ENCODE data around the gene MATCAP1.
A peak's percentile ranks its signal among the peaks of the same experiment; 100 is the strongest.

The MATCAP1 gene

DNA sequence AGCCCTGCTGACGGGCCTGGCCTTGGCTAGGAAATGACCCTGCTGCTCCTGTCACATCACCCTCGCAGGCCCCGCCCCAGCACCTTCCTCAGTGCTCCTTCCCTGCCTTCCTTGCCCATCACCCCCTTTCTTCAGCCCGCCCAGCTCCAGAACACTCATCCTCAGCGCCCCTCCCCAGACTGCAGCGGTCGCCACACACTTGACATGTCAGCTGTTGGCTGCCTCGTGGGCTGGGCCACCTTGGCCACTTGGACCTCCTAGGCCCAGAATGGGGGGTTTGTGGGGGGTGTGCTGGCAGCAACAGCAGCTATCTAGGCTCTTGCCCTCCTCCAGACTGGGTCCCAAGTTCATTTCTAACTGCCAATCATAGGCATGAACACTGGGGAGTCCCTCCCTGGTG lies 25.8 kb upstream of the MATCAP1 start:
- Histone ChIP-seq H2AFZ (ENCODE audit: low read depth, low read length) (no peak overlapping the region), H3K4me3 (ENCODE audit: low read depth in 1 of 2, low read length in 2 of 2) (no peak overlapping the region), H3K27ac (ENCODE audit: low read length) (no peak overlapping the region), H4K20me1 (ENCODE audit: insufficient read depth, low read length) (peaks cover 5% of the 10 kb centered on the region), H3K9me3 (ENCODE audit: insufficient read depth, low read length, severe bottlenecking) (no peaks in the 10 kb centered on the region), H3K27me3 (ENCODE audit: insufficient read depth, low read length, poor library complexity) (no peaks in the 10 kb centered on the region), H3K36me3 (ENCODE audit: insufficient read depth, low read length) (peaks cover 6% of the 10 kb centered on the region), H3K79me2 (ENCODE audit: insufficient read depth, low read length) (no peaks in the 10 kb centered on the region), H3K4me2 (ENCODE audit: insufficient read depth, low read length) (no peak overlapping the region), H3K9ac (ENCODE audit: low read depth, low read length) (no peak overlapping the region), H3K4me1 (ENCODE audit: insufficient read depth, low read length) (no peaks in the 10 kb centered on the region)
- ATAC-seq (ENCODE audit: insufficient read depth, low read depth) (no peak), DNase-seq (no peak)
- no peak for TF ChIP-seq EZH2 (IDR thresholded peaks at IDR 0.05; ENCODE audit: borderline replicate concordance, low read depth, low read length, severe bottlenecking)
- TF ChIP-seq, protein P1, sequence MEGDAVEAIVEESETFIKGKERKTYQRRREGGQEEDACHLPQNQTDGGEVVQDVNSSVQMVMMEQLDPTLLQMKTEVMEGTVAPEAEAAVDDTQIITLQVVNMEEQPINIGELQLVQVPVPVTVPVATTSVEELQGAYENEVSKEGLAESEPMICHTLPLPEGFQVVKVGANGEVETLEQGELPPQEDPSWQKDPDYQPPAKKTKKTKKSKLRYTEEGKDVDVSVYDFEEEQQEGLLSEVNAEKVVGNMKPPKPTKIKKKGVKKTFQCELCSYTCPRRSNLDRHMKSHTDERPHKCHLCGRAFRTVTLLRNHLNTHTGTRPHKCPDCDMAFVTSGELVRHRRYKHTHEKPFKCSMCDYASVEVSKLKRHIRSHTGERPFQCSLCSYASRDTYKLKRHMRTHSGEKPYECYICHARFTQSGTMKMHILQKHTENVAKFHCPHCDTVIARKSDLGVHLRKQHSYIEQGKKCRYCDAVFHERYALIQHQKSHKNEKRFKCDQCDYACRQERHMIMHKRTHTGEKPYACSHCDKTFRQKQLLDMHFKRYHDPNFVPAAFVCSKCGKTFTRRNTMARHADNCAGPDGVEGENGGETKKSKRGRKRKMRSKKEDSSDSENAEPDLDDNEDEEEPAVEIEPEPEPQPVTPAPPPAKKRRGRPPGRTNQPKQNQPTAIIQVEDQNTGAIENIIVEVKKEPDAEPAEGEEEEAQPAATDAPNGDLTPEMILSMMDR (IDR thresholded peaks at IDR 0.05; ENCODE audit: borderline replicate concordance, extremely low read depth, low read length, poor library complexity, severe bottlenecking), result no peak

DNA sequence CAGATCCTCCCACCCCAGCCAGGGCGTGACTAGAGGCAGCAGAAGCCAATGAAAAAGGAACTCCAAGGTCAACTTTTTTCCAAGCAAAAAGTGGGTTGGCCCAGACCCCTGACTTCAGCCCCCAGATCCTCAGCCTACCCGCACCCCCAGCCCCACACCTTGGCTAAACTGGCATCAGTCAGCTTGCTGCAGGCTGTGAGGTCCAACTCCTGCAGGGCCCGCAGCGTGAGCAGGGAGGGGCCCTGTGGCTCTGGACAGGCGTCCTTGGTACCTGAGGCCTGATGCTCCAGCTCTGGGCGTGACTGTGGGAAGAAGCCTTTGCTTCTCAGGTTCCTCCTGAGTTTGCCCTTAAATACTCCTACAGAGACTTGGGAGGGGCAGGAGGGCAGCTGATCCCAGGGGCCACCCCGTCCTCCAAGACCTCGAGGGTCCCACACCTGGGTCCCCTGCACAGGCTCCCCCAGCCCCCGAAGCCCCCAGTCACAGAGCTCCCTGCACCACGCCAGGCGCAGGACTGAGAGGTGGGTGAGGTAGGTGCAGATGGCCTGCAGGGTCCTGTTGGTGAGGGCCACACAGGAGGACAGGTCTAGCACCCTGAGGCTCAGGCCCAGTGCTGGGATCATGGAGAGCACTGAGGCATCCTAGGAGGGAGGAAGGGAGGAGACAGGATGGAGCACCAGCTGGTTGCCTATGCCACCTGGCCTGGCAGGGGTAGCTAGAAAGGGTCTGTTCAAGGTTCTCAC lies 24.6 kb upstream of the MATCAP1 start:
- Histone ChIP-seq H3K9me3 (ENCODE audit: insufficient read depth, low read length, severe bottlenecking) (no peaks in the 10 kb centered on the region), H3K27ac (ENCODE audit: low read length) (no peak overlapping the region), H3K9ac (ENCODE audit: low read depth, low read length) (no peak overlapping the region), H3K79me2 (ENCODE audit: insufficient read depth, low read length) (no peaks in the 10 kb centered on the region), H3K36me3 (ENCODE audit: insufficient read depth, low read length) (peaks cover 16% of the 10 kb centered on the region), H4K20me1 (ENCODE audit: insufficient read depth, low read length) (peaks cover 5% of the 10 kb centered on the region), H2AFZ (ENCODE audit: low read depth, low read length) (no peak overlapping the region), H3K4me3 (ENCODE audit: low read depth in 1 of 2, low read length in 2 of 2) (no peak overlapping the region), H3K27me3 (ENCODE audit: insufficient read depth, low read length, poor library complexity) (no peaks in the 10 kb centered on the region), H3K4me2 (ENCODE audit: insufficient read depth, low read length) (no peak overlapping the region), H3K4me1 (ENCODE audit: insufficient read depth, low read length) (no peaks in the 10 kb centered on the region)
- ATAC-seq (ENCODE audit: insufficient read depth, low read depth) (peak; percentile 17; the same call in 2 of the 3 replicates), DNase-seq (no peak)
- TF ChIP-seq, protein P1 (IDR thresholded peaks at IDR 0.05; ENCODE audit: borderline replicate concordance, extremely low read depth, low read length, poor library complexity, severe bottlenecking), result no peak
- no peak for TF ChIP-seq EZH2 (IDR thresholded peaks at IDR 0.05; ENCODE audit: borderline replicate concordance, low read depth, low read length, severe bottlenecking)

DNA sequence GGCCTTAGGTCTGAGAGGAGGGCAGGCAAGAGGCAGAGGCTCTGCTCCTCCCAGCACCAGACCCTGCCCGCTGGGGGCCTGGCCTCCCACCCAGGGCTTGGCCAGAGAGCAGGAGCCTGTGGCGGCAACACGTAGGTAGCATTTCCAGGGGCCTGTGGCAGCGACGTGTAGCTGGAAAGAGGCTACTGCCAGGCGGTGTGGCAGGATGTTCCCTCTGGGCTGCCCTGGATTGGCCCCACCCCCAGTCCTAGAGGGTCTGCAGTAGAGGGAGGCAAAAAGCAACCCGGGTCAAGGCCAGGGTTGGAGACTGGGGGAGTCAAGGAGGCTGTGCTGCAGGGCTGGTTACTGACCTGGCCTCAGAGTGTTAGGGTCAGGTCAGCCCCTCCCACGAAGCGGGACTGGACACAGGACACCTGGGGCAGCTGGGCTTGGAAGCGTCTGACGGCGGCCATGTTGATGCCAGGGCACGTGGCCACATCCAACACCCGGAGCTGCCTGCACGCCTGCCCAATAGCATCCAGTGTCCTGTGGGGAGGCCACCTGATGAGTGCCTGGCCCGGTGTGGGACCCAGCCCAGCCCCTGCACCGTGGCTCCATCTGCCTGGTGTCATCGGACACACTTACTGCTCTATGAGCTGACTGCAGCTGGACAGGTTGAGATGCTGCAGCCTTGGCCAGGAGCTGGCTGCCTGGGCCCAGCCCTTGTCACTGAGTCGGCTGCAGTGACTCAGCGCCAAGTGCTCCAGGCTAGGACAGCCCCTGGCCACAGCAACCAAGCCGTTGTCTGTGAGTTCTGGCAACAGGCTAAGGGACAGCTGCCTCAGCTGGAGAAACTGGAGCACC lies 23.7 kb upstream of the MATCAP1 start:
- Histone ChIP-seq H3K27ac (ENCODE audit: low read length) (no peak overlapping the region), H3K79me2 (ENCODE audit: insufficient read depth, low read length) (no peaks in the 10 kb centered on the region), H3K4me1 (ENCODE audit: insufficient read depth, low read length) (no peaks in the 10 kb centered on the region), H3K27me3 (ENCODE audit: insufficient read depth, low read length, poor library complexity) (no peaks in the 10 kb centered on the region), H3K9ac (ENCODE audit: low read depth, low read length) (no peak overlapping the region), H3K9me3 (ENCODE audit: insufficient read depth, low read length, severe bottlenecking) (no peaks in the 10 kb centered on the region), H2AFZ (ENCODE audit: low read depth, low read length) (no peak overlapping the region), H4K20me1 (ENCODE audit: insufficient read depth, low read length) (peaks cover 8% of the 10 kb centered on the region), H3K36me3 (ENCODE audit: insufficient read depth, low read length) (peaks cover 25% of the 10 kb centered on the region), H3K4me3 (ENCODE audit: low read depth in 1 of 2, low read length in 2 of 2) (no peak overlapping the region), H3K4me2 (ENCODE audit: insufficient read depth, low read length) (no peak overlapping the region)
- DNase-seq, result no peak
- TF ChIP-seq, protein P1 (IDR thresholded peaks at IDR 0.05; ENCODE audit: borderline replicate concordance, extremely low read depth, low read length, poor library complexity, severe bottlenecking), result no peak
- no peak for TF ChIP-seq EZH2 (IDR thresholded peaks at IDR 0.05; ENCODE audit: borderline replicate concordance, low read depth, low read length, severe bottlenecking)
- peak; percentile 8; the same call in 1 of the 3 replicates for ATAC-seq (ENCODE audit: insufficient read depth, low read depth)
